Vagina (tissue), 2 donors: ENCODE results near the gene ROGDI. TPM values are rescaled to one million over a fixed set of nuclear protein-coding genes. Genes with fewer than 3 reads are reported as not detected.

ENCODE experiments used
- DNase-seq, 2 donors: peaks; one replicate each; pipeline ENCODE4 v3.0.0-alpha.2; 2017; ENCODE audit errors: extremely low spot score in 2 of 2
- H3K27ac ChIP-seq: fragments of 200-600 bp; sonication (generic); one replicate; pipeline ENCODE4 v1.5.1; 2019
- H3K27me3 ChIP-seq: fragments of 200-600 bp; sonication (generic); one replicate; pipeline ENCODE4 v1.5.1; 2019
- H3K36me3 ChIP-seq, 2 donors: fragments of 200-600 bp; sonication (generic); one replicate each; pipeline ENCODE4 v1.5.1; 2017 to 2019
- H3K4me1 ChIP-seq: fragments of 200-600 bp; sonication (generic); one replicate; pipeline ENCODE4 v1.5.1; 2019
- H3K4me3 ChIP-seq, 2 donors: fragments of 200-600 bp; sonication (generic); 1 replicate in 1 of 2; 2 replicates in 1 of 2; pipeline ENCODE4 v1.5.1; 2016 to 2019
- H3K9me3 ChIP-seq: fragments of 200-600 bp; sonication (generic); one replicate; pipeline ENCODE4 v1.5.1; 2019
- CTCF ChIP-seq, 3 experiments: fragments of 450-650 bp in 2 of 3; fragments of 200-600 bp in 1 of 3; sonication (generic) in 1 of 3; IDR thresholded peaks; one replicate each; pipeline ENCODE4 v1.5.1; 2017 to 2019; ENCODE audit warnings: antibody characterized with exemption in 3 of 3, mild to moderate bottlenecking in 2 of 3, moderate library complexity in 2 of 3
- POLR2A ChIP-seq, 2 donors: fragments of 450-650 bp; IDR thresholded peaks; one replicate each; pipeline ENCODE4 v1.6.1; 2017; ENCODE audit warnings: antibody characterized with exemption in 2 of 2, mild to moderate bottlenecking in 2 of 2, moderate library complexity in 2 of 2
- POLR2AphosphoS5 ChIP-seq, 2 donors: sonication (generic); formaldehyde crosslinking; IDR thresholded peaks; one replicate each; pipeline ENCODE4 v1.9.0; 2017; ENCODE audit warnings: antibody characterized with exemption in 2 of 2, mild to moderate bottlenecking in 2 of 2, low read depth in 1 of 2; ENCODE audit not compliant: insufficient read depth in 1 of 2
- intact Hi-C: fragments of 100-400 bp; cut with DNase I; formaldehyde crosslinking; loops from one replicate; pipeline ENCODE4 v1.15.1; 2023
- total RNA-seq: library from RNA; depleted of rRNA; stranded (reverse); fragments of >200 nt; gene quantifications from one replicate; pipeline ENCODE4 v1.2.3, GENCODE V29; 2016

The ROGDI gene
- total RNA-seq, 1 donor from 2014 or later: 14.0 TPM

GRCh38 chr16:4846503-4846900 lies 44.1 kb upstream of the ROGDI start:
- Histone ChIP-seq H3K4me1 (peaks cover 50% of the 10 kb centered on the region), H3K27ac (peak overlapping the region; percentile 81), H3K9me3 (no peaks in the 10 kb centered on the region), H3K27me3 (no peaks in the 10 kb centered on the region), H3K36me3 (peaks cover 0 to 36% of the 10 kb centered on the region in 2 donors), H3K4me3 (peak overlapping the region; percentile 68 to 70)
- intact Hi-C loops: loop anchor here (2.0 kb wide), 1 partner anchor 110 kb away; no protein-coding TSS in a partner anchor
- TF ChIP-seq CTCF (IDR thresholded peaks at IDR 0.05): no peak
- TF ChIP-seq POLR2A (IDR thresholded peaks at IDR 0.05): no peak
- no peak for TF ChIP-seq POLR2AphosphoS5 (IDR thresholded peaks at IDR 0.05; ENCODE audit: insufficient read depth in 1 of 2, low read depth in 1 of 2)
- DNase-seq: no peak

GRCh38 chr16:4840984-4841383 lies 38.6 kb upstream of the ROGDI start:
- intact Hi-C loops: no loop called here
- Histone ChIP-seq H3K27me3 (no peaks in the 10 kb centered on the region), H3K27ac (no peak overlapping the region), H3K4me1 (peaks cover 12% of the 10 kb centered on the region), H3K9me3 (no peaks in the 10 kb centered on the region), H3K36me3 (peaks cover 0 to 71% of the 10 kb centered on the region in 2 donors), H3K4me3 (no peak overlapping the region)
- TF ChIP-seq CTCF (IDR thresholded peaks at IDR 0.05) (no peak), POLR2AphosphoS5 (IDR thresholded peaks at IDR 0.05; ENCODE audit: insufficient read depth in 1 of 2, low read depth in 1 of 2) (no peak), POLR2A (IDR thresholded peaks at IDR 0.05) (no peak)
- no peak for DNase-seq

GRCh38 chr16:4839942-4840341 lies 37.5 kb upstream of the ROGDI start:
- no peaks in the 10 kb centered on the region for H3K9me3 ChIP-seq
- TF ChIP-seq POLR2AphosphoS5 (IDR thresholded peaks at IDR 0.05; ENCODE audit: insufficient read depth in 1 of 2, low read depth in 1 of 2) (no peak), POLR2A (IDR thresholded peaks at IDR 0.05) (no peak), CTCF (IDR thresholded peaks at IDR 0.05) (no peak)
- no peak overlapping the region for H3K27ac ChIP-seq
- peaks cover 0 to 73% of the 10 kb centered on the region in 2 donors for H3K36me3 ChIP-seq
- peaks cover 2% of the 10 kb centered on the region for H3K4me1 ChIP-seq
- DNase-seq: no peak
- no peak overlapping the region for H3K4me3 ChIP-seq
- intact Hi-C loops: no loop called here
- no peaks in the 10 kb centered on the region for H3K27me3 ChIP-seq

- TF ChIP-seq CTCF (IDR thresholded peaks at IDR 0.05) (no peak), POLR2AphosphoS5 (IDR thresholded peaks at IDR 0.05; ENCODE audit: insufficient read depth in 1 of 2, low read depth in 1 of 2) (no peak), POLR2A (IDR thresholded peaks at IDR 0.05) (no peak)
- H3K27ac ChIP-seq: no peak overlapping the region
- no peak overlapping the region for H3K4me3 ChIP-seq
- H3K27me3 ChIP-seq: no peaks in the 10 kb centered on the region
- no peaks in the 10 kb centered on the region for H3K4me1 ChIP-seq
- intact Hi-C loops: no loop called here
- DNase-seq: no peak
- peaks cover 0 to 54% of the 10 kb centered on the region in 2 donors for H3K36me3 ChIP-seq
- H3K9me3 ChIP-seq: no peaks in the 10 kb centered on the region
Observed at GRCh38 chr16:4837733-4838501, 35.5 kb upstream of the ROGDI start.

GRCh38 chr16:4836727-4837126 lies 34.3 kb upstream of the ROGDI start:
- H3K36me3 ChIP-seq: peaks cover 0 to 50% of the 10 kb centered on the region in 2 donors
- H3K27me3 ChIP-seq: no peaks in the 10 kb centered on the region
- intact Hi-C loops: no loop called here
- no peak overlapping the region for H3K4me3 ChIP-seq
- no peak for TF ChIP-seq POLR2AphosphoS5 (IDR thresholded peaks at IDR 0.05; ENCODE audit: insufficient read depth in 1 of 2, low read depth in 1 of 2)
- no peak for TF ChIP-seq CTCF (IDR thresholded peaks at IDR 0.05)
- TF ChIP-seq POLR2A (IDR thresholded peaks at IDR 0.05): no peak
- no peak for DNase-seq
- no peaks in the 10 kb centered on the region for H3K9me3 ChIP-seq
- no peaks in the 10 kb centered on the region for H3K4me1 ChIP-seq
- no peak overlapping the region for H3K27ac ChIP-seq
